HCT116 (cell line): Measurements from ENCODE around the gene PDK1. TPM values are rescaled to one million over a fixed set of nuclear protein-coding genes. Genes with fewer than 3 reads are reported as not detected.

Source experiments
- ATAC-seq: fragments of 200-7000 bp; cut with Tn5 transposase; 2 replicates; pipeline ENCODE4 v1.9.1; 2020; ENCODE audit warnings: mild to moderate bottlenecking, moderate library complexity
- BruUV-seq: library from RNA; stranded (reverse); fragments of 400-500 nt; replicated peaks from 2 replicates; lab custom pipeline; 2021; lab: Mats Ljungman, UMichigan
- CTCF ChIA-PET: fragments of 300-600 bp; sonication (Branson Sonifier 250); formaldehyde crosslinking; loops from one replicate; lab custom pipeline; 2021; ENCODE audit warnings: antibody characterized with exemption; lab: Charles Lee
- POLR2A ChIA-PET: fragments of 300-600, 350-600 bp; sonication (Branson Sonifier 250); formaldehyde crosslinking; loops from one replicate; lab custom pipeline; 2021; ENCODE audit warnings: antibody characterized with exemption; lab: Charles Lee
- RAD21 ChIA-PET, 2 experiments: fragments of 300-600 bp; sonication (Branson Sonifier 250); formaldehyde crosslinking; loops; one replicate each; lab custom pipeline; 2023; ENCODE audit warnings: low total read pairs in 2 of 2; ENCODE audit not compliant: uncharacterized antibody in 2 of 2, unreplicated experiment in 2 of 2, low non-redundant PET in 1 of 2; lab: Charles Lee
- DNase-seq: peaks from one replicate; pipeline ENCODE4 v3.0.0-alpha.2; 2010; ENCODE audit warnings: low read depth, low spot score
- H2AFZ ChIP-seq: fragments of 200-600 bp; shearing (Covaris generic), sonication (generic); 2 replicates; pipeline ENCODE4 v1.6.1; 2017; ENCODE audit warnings: low read depth, mixed run types, mixed read lengths, antibody characterized with exemption, low read length; ENCODE audit not compliant: poor library complexity, severe bottlenecking
- H3K27ac ChIP-seq: 2 replicates; pipeline ENCODE4 v1.5.1; 2012; ENCODE audit warnings: low read depth, low read length
- H3K27me3 ChIP-seq: fragments of 200-600 bp; sonication (generic); 2 replicates; pipeline ENCODE4 v1.6.1; 2016; ENCODE audit warnings: mixed run types, low read length, mixed read lengths; ENCODE audit not compliant: insufficient read depth
- H3K36me3 ChIP-seq, 2 experiments: fragments of 200-500 bp in 1 of 2; fragments of 200-600 bp in 1 of 2; sonication (Bioruptor generic) in 1 of 2; sonication (generic) in 1 of 2; 2 replicates each; pipeline versions ENCODE4 v1.5.1 to v1.6.1; 2014 to 2016; ENCODE audit warnings: low read length in 2 of 2, inconsistent platforms in 1 of 2, mixed read lengths in 1 of 2, mixed run types in 1 of 2; ENCODE audit not compliant: insufficient read depth in 2 of 2, control insufficient read depth in 1 of 2
- H3K4me1 ChIP-seq, 2 experiments: fragments of 200-600 bp in 1 of 2; sonication (generic) in 1 of 2; 2 replicates each; pipeline versions ENCODE4 v1.5.1 to v1.6.1; 2012 to 2017; ENCODE audit warnings: low read length in 2 of 2, inconsistent platforms in 1 of 2, mild to moderate bottlenecking in 1 of 2, mixed read lengths in 1 of 2, mixed run types in 1 of 2, moderate library complexity in 1 of 2; ENCODE audit not compliant: insufficient read depth in 2 of 2, control insufficient read depth in 1 of 2
- H3K4me2 ChIP-seq: fragments of 200-600 bp; sonication (generic); 2 replicates; pipeline ENCODE4 v1.6.1; 2017; ENCODE audit warnings: mixed run types, low read length, mixed read lengths
- H3K4me3 ChIP-seq, 2 experiments: fragments of 200-600 bp in 1 of 2; sonication (generic) in 1 of 2; replicated peaks in 1 of 2; 2 replicates each; pipeline ENCODE4 v1.5.1; 2011 to 2016; ENCODE audit warnings: low read length in 2 of 2, control low read depth in 1 of 2, low read depth in 1 of 2, mild to moderate bottlenecking in 1 of 2, mixed read lengths in 1 of 2, mixed run types in 1 of 2
- H3K79me2 ChIP-seq: fragments of 200-600 bp; sonication (generic); 2 replicates; pipeline ENCODE4 v1.6.1; 2017; ENCODE audit warnings: mild to moderate bottlenecking, mixed run types, low read length, moderate library complexity, mixed read lengths; ENCODE audit not compliant: insufficient read depth
- H3K9ac ChIP-seq: fragments of 200-600 bp; sonication (generic); 2 replicates; pipeline ENCODE4 v1.6.1; 2016; ENCODE audit warnings: low read length, mixed read lengths
- H3K9me2 ChIP-seq: fragments of 200-600 bp; sonication (generic), shearing (Covaris generic); 2 replicates; pipeline ENCODE4 v1.6.1; 2017; ENCODE audit warnings: mixed run types, mild to moderate bottlenecking, moderate library complexity; ENCODE audit not compliant: insufficient read depth
- H3K9me3 ChIP-seq, 2 experiments: fragments of 200-500 bp in 1 of 2; fragments of 200-600 bp in 1 of 2; sonication (Bioruptor generic) in 1 of 2; sonication (generic) in 1 of 2; 2 replicates each; pipeline ENCODE4 v1.6.1; 2014 to 2017; ENCODE audit warnings: low read length in 2 of 2, mixed read lengths in 2 of 2, inconsistent platforms in 1 of 2, low read depth in 1 of 2, mild to moderate bottlenecking in 1 of 2, mixed run types in 1 of 2, moderate library complexity in 1 of 2; ENCODE audit not compliant: control insufficient read depth in 1 of 2, insufficient read depth in 1 of 2
- H4K20me1 ChIP-seq: fragments of 200-600 bp; sonication (generic), shearing (Covaris generic); 2 replicates; pipeline ENCODE4 v1.6.1; 2017; ENCODE audit warnings: mixed run types, mild to moderate bottlenecking, moderate library complexity; ENCODE audit not compliant: insufficient read depth
- CEBPB ChIP-seq: IDR thresholded peaks from 2 replicates; pipeline ENCODE4 v1.6.1; 2012; ENCODE audit warnings: low read depth
- EZH2 ChIP-seq: fragments of 200-600 bp; sonication (generic); IDR thresholded peaks from 2 replicates; pipeline ENCODE4 v1.6.1; 2017; ENCODE audit warnings: antibody characterized with exemption, mixed run types
- JUND ChIP-seq: IDR thresholded peaks from 2 replicates; pipeline ENCODE4 v1.6.1; 2012
- POLR2A ChIP-seq: IDR thresholded peaks from 2 replicates; pipeline ENCODE4 v1.7.0; 2011; ENCODE audit warnings: borderline replicate concordance; ENCODE audit not compliant: insufficient read depth, insufficient read length; ENCODE audit errors: extremely low read depth
- SIN3A ChIP-seq: IDR thresholded peaks from 2 replicates; pipeline ENCODE4 v1.6.1; 2012; ENCODE audit warnings: low read depth
- SP1 ChIP-seq: IDR thresholded peaks from 2 replicates; pipeline ENCODE4 v1.6.1; 2012; ENCODE audit warnings: low read depth
- SRF ChIP-seq: IDR thresholded peaks from 2 replicates; pipeline ENCODE4 v1.6.1; 2012; ENCODE audit warnings: low read depth
- ZFX ChIP-seq: fragments of 450-650 bp; IDR thresholded peaks from 2 replicates; pipeline ENCODE4 v1.6.1; 2017
- intact Hi-C: fragments of 100-400 bp; cut with micrococcal nuclease; formaldehyde crosslinking; loops from 2 replicates; pipeline ENCODE4 v1.10.0; 2022
- total RNA-seq: library from RNA; stranded (reverse); gene quantifications from one replicate; pipeline ENCODE4 v1.2.1, GENCODE V29; 2021; ENCODE audit not compliant: unreplicated experiment
- TF ChIP-seq, protein P1 (sequence below): IDR thresholded peaks from 2 replicates; pipeline ENCODE4 v1.6.1; 2012
- TF ChIP-seq, protein P2 (sequence below): IDR thresholded peaks from 2 replicates; pipeline ENCODE4 v1.6.1; 2012
- TF ChIP-seq, protein P3 (sequence below), 3 experiments: fragments of 200-600 bp in 1 of 3; sonication (generic) in 1 of 3; IDR thresholded peaks in 2 of 3; conservative IDR thresholded peaks in 1 of 3; 2 replicates each; pipeline ENCODE4 v1.5.1; 2012 to 2017; ENCODE audit warnings: low read depth in 2 of 3, low read length in 2 of 3, antibody characterized with exemption in 1 of 3, borderline replicate concordance in 1 of 3, control low read depth in 1 of 3, mild to moderate bottlenecking in 1 of 3, mixed read lengths in 1 of 3, mixed run types in 1 of 3, moderate library complexity in 1 of 3; ENCODE audit not compliant: insufficient read depth in 1 of 3
- TF ChIP-seq, protein P4 (sequence below): IDR thresholded peaks from 2 replicates; pipeline ENCODE4 v1.6.1; 2011; ENCODE audit warnings: mild to moderate bottlenecking, low read length, moderate library complexity; ENCODE audit not compliant: insufficient replicate concordance; ENCODE audit errors: extremely low read depth

PDK1 gene
- total RNA-seq, 1 experiment from 2014 or later = 21.3 TPM

DNA sequence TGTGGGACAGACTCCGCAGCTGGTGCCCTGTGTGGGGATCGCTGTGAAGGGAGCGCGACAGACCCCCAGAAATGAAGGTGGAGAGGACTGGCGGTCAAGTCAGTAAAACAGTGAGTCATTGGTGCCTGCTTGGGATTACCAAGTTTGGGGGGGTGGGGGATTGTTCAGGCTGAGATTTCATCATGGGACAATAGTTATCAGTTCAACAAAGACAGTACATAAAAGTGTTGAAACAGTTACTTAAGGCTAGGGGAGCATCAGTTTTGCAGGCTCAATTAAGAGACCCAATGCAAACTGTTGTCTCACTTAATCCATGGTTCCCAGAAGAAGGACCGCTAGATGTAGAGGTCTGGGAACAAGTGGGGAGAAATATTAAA, 42.4 kb upstream of the PDK1 start (continued):
- TF ChIP-seq, protein P1, sequence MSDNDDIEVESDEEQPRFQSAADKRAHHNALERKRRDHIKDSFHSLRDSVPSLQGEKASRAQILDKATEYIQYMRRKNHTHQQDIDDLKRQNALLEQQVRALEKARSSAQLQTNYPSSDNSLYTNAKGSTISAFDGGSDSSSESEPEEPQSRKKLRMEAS = no peak
- no peak for TF ChIP-seq EZH2
- TF ChIP-seq ZFX = no peak
- no peak for TF ChIP-seq POLR2A
- no peak for TF ChIP-seq SRF
- TF ChIP-seq, protein P2, sequence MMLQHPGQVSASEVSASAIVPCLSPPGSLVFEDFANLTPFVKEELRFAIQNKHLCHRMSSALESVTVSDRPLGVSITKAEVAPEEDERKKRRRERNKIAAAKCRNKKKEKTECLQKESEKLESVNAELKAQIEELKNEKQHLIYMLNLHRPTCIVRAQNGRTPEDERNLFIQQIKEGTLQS = no peak
- TF ChIP-seq SP1 = no peak
- TF ChIP-seq, protein P3, sequence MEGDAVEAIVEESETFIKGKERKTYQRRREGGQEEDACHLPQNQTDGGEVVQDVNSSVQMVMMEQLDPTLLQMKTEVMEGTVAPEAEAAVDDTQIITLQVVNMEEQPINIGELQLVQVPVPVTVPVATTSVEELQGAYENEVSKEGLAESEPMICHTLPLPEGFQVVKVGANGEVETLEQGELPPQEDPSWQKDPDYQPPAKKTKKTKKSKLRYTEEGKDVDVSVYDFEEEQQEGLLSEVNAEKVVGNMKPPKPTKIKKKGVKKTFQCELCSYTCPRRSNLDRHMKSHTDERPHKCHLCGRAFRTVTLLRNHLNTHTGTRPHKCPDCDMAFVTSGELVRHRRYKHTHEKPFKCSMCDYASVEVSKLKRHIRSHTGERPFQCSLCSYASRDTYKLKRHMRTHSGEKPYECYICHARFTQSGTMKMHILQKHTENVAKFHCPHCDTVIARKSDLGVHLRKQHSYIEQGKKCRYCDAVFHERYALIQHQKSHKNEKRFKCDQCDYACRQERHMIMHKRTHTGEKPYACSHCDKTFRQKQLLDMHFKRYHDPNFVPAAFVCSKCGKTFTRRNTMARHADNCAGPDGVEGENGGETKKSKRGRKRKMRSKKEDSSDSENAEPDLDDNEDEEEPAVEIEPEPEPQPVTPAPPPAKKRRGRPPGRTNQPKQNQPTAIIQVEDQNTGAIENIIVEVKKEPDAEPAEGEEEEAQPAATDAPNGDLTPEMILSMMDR (IDR thresholded peaks at IDR 0.05 in 2 of 3, conservative IDR thresholded peaks at IDR 0.05 in 1 of 3; ENCODE audit: borderline replicate concordance in 1 of 3, insufficient read depth in 1 of 3, low read depth in 2 of 3, low read length in 2 of 3) = no peak
- no peak for TF ChIP-seq CEBPB
- TF ChIP-seq JUND = no peak
- TF ChIP-seq SIN3A = no peak

DNA sequence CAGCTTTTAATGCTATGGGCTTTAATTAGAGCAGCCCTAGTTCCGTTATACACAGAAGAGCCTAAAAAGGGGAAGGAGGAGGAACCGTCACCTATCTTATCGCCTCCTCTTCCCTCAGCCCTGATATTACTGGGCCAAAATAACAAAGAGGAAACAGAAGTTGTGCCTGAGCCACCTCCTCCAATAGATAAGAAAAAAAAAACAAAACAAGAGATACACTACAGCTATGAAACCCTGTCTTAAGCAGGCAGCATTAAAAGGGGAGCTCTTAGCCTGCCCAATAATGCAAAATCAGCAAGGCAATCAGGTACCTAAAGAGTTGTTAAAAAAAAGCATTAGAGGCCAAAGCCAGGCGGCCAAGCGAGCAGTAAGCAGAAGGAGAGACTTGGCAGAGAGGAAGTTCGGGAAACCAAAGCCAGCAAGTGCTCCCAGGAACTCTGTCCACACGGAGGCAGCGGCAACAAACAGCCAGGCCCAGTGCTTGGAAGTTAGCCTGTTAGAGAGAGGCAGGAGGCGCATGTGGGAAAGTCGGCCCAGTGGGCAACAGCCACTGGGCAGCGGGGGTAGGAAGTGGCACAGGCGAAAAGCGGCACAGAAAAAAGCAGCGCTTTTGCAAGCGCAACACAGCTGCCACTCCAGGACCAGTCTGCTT, 41.8 kb upstream of the PDK1 start:
- Histone ChIP-seq H2AFZ (no peak overlapping the region), H3K9me2 (no peaks in the 10 kb centered on the region), H3K9ac (no peak overlapping the region), H4K20me1 (no peaks in the 10 kb centered on the region), H3K27me3 (no peaks in the 10 kb centered on the region), H3K4me2 (no peak overlapping the region), H3K9me3 (peaks cover 5 to 15% of the 10 kb centered on the region in 2 experiments; a peak in 1 of 4 replicates), H3K36me3 (no peaks in the 10 kb centered on the region), H3K4me1 (no peaks in the 10 kb centered on the region), H3K27ac (no peak overlapping the region), H3K79me2 (no peaks in the 10 kb centered on the region), H3K4me3 (no peak overlapping the region)
- BruUV-seq = no TSS peak
- no peak for ATAC-seq
- DNase-seq = no peak
- intact Hi-C loops = no loop called here
- CTCF ChIA-PET = no interaction called here
- TF ChIP-seq, protein P4, sequence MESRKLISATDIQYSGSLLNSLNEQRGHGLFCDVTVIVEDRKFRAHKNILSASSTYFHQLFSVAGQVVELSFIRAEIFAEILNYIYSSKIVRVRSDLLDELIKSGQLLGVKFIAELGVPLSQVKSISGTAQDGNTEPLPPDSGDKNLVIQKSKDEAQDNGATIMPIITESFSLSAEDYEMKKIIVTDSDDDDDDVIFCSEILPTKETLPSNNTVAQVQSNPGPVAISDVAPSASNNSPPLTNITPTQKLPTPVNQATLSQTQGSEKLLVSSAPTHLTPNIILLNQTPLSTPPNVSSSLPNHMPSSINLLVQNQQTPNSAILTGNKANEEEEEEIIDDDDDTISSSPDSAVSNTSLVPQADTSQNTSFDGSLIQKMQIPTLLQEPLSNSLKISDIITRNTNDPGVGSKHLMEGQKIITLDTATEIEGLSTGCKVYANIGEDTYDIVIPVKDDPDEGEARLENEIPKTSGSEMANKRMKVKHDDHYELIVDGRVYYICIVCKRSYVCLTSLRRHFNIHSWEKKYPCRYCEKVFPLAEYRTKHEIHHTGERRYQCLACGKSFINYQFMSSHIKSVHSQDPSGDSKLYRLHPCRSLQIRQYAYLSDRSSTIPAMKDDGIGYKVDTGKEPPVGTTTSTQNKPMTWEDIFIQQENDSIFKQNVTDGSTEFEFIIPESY = no peak
- RAD21 ChIA-PET = no interaction called here
- POLR2A ChIA-PET = no interaction called here
